Upper lobe of left lung (tissue), 4 donors: Measurements from ENCODE around the gene ADD3.

ENCODE experiments used
- EP300 ChIP-seq, 4 donors: sonication (generic); formaldehyde crosslinking; IDR thresholded peaks; one replicate each; pipeline ENCODE4 v1.5.1; 2017; ENCODE audit warnings: antibody characterized with exemption in 4 of 4, control low read depth in 2 of 4
- POLR2A ChIP-seq, 4 donors: fragments of 450-650 bp; IDR thresholded peaks; one replicate each; pipeline ENCODE4 v1.5.1; 2016 to 2017; ENCODE audit warnings: antibody characterized with exemption in 4 of 4, mild to moderate bottlenecking in 2 of 4
- TF ChIP-seq, protein P1 (sequence below), 6 experiments: fragments of 450-650 bp in 4 of 6; fragments of 200-600 bp in 2 of 6; sonication (generic) in 2 of 6; IDR thresholded peaks; one replicate each; pipeline ENCODE4 v1.5.1; 2016 to 2019; ENCODE audit warnings: antibody characterized with exemption in 6 of 6

DNA sequence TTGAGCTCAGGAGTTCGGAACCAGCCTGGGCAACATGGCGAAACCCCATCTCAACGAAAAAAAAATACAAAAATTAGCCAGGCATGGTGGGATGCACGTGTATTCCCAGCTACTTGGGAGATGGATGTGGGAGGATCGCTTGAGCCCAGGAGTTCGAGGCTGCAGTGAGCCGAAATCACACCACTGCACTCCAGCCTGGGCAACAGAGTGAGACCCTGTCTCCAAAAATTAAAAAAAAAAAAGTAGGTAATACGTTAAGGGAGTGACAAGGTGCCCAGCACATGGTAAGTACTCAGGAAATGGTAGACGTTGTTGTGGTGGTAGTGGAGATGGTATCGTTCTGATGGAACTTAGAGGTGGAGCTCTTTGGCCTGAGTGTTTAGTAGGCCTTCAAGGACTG lies 43.5 kb upstream of the ADD3 start:
- TF ChIP-seq, protein P1, sequence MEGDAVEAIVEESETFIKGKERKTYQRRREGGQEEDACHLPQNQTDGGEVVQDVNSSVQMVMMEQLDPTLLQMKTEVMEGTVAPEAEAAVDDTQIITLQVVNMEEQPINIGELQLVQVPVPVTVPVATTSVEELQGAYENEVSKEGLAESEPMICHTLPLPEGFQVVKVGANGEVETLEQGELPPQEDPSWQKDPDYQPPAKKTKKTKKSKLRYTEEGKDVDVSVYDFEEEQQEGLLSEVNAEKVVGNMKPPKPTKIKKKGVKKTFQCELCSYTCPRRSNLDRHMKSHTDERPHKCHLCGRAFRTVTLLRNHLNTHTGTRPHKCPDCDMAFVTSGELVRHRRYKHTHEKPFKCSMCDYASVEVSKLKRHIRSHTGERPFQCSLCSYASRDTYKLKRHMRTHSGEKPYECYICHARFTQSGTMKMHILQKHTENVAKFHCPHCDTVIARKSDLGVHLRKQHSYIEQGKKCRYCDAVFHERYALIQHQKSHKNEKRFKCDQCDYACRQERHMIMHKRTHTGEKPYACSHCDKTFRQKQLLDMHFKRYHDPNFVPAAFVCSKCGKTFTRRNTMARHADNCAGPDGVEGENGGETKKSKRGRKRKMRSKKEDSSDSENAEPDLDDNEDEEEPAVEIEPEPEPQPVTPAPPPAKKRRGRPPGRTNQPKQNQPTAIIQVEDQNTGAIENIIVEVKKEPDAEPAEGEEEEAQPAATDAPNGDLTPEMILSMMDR (IDR thresholded peaks at IDR 0.05) = no peak
- TF ChIP-seq POLR2A (IDR thresholded peaks at IDR 0.05) = no peak
- no peak for TF ChIP-seq EP300 (IDR thresholded peaks at IDR 0.05)
